DLD1 (cell line): ENCODE results near the gene KLHL7.
"Not testable (repeated sequence)": the region's sequence is repeated elsewhere in the genome, so short reads cannot be mapped to it uniquely, and the experiment has no call there.

ENCODE experiments used
- in situ Hi-C: cut with HindIII; loops from 2 replicates; pipeline ENCODE4 v1.10.0; 2017; ENCODE audit warnings: low sequenced_read_pairs

The KLHL7 gene

DNA sequence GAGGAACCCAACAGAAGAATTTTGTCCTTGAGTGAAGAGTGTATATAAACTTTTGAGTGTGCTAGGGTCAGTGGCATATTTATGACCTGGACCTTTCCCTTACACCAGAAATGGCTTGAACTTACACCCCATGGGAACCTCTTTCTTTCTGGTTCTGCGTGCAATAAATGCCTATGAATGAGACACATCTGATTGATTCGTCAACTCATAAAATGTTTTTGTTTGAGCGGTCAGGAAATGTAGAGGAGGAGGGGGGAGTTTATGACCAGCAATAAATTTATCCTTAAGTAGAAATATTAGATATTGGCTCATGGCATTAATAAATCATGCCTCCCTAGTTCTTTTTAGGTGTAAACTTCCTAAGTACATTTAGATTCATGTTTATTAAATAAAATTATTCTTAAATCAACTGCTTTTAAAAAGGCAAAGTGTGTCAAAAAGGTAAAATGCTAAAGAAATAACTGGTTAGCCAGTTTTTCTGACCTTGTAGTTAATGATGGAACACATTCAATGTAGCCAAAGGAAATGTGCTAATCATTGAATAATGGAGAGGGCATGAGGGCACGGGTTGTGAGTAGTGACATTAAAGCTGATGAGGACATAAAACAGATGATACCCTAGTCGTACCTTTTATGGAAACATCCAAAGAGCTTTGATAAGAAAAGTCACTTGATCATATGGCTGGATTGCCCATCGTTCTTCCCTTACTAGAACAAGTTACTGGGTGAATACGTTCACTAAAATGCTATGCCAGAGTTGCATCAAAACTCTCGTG lies 62.7 kb downstream of the KLHL7 start:
- in situ Hi-C loops: no loop called here

DNA sequence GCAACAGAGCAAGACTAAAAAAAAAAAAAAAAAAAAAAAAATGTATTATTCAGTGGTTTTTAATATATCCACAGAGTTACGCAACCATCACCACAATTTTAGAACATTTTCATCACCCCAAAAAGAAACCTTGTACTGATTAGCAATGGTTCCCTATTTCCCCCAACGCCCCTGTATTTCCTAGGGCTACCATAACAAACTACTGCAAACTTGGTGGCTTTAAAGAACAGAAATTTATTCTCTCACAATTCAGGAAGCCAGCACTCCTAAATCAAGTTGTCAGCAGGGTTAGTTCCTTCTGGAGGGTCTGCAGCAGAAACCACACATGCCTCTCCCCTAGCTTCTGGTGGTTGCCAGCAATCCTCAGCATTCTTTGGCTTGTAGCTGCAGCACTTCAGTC lies 70.4 kb downstream of the KLHL7 start:
- in situ Hi-C loops: no loop called here

DNA sequence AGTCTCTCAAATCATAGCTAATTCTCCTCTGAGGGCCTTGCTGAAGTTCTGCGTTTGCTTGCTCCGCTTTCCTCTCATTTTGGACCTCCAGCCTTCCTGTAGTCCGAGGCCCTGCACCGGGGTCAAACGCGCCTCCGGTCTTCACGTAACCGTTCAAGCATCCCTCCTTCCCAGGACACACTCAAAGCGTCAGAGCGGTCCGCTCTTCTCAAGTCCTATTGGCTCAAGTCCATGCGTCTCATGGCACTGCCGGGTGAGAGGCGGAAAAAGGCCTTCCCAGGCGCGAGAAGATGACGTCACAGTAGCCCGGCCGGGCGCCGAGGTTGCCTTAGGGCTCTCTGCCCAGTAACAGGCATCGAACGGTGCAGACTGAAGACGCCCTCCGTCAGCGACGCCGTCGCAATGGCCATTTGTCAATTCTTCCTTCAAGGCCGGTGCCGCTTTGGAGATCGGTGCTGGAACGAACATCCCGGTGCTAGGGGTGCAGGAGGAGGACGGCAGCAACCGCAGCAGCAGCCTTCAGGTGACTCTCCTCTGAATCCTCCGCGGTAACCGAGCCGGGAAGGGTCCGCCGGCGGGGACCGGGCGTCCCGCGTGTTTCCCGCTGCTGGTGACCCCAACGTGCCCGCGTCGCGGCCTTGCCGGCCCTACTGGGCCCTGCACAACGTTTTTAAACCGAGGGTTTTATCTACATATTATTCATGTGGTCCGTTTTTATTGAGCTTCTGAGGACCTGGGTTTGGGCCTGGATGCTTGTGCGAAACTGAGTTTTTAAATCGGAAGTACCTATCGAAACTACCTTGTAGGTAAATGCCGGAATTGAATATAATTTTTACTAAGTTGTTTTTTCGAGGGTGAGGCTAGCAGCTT lies 76.3 kb downstream of the KLHL7 start, which contains the start of gene NUP42:
TSS of gene NUP42 (plus strand) at position 365 of the 870 bp plus-strand sequence. CDS start at position 403, 38 bp downstream.
- in situ Hi-C loops: no loop called here

DNA sequence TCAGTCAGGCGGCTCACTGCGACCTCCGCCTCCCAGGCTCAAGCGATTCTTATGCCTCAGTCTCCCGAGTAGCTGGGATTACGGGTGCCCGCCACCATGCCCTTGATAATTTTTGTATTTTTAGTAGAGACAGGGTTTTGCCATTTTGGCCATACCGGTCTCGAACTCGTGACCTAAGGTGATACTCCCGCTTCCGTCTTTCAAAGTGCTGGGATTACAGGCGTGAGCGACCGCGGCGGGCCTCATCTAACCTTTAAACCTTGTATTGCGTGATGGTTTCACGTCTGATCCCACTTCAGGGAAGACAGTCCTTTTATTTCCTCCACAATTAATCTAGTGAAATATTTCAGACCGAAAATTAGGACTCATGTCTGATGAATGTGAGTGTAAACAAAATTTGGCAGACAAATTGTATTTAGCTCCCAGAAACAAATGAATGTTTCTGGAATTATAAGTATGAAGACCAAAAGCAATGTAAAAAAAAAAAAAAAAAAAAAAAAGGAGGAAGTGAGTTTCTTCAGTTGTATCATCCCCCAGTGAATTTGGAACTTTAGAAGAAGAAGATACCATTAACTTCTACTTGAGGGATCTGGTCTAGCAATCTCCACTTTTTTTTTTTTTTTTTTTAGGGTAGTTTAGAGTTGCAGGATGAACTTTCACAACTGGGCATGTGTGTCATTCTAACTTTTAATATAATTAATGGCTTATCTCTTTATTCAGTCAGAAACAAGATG lies 77.9 kb downstream of the KLHL7 start:
- in situ Hi-C loops: no loop called here

DNA sequence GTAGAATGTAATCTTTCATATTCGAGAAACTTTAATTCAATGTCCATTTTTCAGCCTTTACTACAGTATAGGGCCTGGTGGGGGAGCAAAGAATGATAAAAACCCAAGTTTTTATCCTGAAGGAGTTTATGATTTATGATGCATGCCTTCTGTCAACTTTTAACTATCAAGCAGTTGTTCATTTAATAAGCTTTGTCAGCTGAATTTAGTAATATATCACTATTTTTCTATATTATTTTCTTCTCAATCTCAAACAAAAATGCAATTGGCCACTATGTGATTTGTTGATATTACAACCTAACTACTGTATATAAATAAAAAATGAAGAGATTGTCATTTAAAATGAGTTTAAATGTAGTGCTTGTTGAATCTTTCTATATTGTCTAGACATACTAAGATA lies 78.7 kb downstream of the KLHL7 start:
- in situ Hi-C loops: no loop called here

DNA sequence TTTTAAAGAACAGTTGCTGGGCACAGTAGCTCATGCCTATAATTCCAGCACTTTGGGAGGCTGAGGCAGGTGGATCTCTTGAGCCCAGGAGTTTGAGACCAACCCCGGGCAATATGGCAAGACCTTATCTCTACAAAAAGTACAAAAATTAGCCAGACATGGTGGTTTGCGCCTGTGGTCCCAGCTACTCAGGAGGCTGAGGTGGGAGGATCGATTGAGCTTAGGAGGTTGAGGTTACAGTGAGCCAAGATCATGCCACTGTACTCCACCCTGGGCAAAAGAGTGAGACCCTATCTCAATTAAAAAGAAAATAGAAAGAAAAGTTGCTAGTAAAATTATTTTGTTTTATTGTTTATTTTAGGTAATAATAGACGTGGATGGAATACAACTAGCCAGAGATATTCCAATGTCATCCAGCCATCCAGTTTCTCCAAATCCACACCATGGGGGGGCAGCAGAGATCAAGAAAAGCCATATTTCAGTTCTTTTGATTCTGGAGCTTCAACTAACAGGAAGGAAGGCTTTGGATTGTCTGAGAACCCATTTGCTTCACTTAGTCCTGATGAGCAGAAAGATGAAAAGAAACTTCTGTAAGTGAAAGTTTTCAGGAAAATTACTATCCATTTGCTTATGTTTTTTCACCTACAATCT lies 79.2 kb downstream of the KLHL7 start:
- in situ Hi-C loops: no loop called here

DNA sequence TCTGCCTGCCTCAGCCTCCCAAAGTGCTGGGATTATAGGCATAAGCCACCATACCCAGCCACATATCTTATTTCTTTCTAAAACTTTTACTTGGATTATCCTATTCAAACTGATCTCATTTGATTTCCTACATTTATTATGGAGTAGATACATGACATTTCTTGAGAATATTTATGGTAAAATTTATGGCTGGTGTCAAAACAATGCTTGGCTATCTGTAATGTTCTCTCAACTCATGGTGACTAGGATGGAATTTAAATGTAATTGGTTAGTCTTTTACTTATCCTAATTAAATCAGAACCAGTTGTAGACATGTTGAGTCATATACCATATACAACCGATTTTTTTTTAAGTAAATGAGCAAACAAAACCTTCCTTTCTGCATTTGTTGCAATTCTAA lies 80.4 kb downstream of the KLHL7 start:
- in situ Hi-C loops: no loop called here

DNA sequence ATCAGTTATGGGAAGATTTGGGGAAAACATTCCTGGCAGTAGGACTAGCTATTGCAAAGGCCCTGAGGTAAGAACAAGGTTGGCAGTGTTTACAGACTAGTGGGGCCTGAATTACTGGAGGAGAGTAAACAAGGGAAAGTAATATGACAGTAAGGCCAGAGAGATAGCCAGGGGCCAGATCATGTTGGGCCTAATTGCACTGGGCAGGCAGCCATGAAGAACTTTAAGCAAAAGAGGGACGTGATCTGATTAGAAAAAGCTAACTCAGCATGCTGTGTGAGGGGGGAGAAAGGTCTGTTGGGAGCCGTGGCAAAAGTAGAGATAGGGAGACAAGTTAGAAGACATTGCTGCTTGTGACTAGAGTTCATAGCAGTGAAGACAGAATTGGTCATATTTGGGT lies 85.4 kb downstream of the KLHL7 start:
- in situ Hi-C loops: no loop called here

DNA sequence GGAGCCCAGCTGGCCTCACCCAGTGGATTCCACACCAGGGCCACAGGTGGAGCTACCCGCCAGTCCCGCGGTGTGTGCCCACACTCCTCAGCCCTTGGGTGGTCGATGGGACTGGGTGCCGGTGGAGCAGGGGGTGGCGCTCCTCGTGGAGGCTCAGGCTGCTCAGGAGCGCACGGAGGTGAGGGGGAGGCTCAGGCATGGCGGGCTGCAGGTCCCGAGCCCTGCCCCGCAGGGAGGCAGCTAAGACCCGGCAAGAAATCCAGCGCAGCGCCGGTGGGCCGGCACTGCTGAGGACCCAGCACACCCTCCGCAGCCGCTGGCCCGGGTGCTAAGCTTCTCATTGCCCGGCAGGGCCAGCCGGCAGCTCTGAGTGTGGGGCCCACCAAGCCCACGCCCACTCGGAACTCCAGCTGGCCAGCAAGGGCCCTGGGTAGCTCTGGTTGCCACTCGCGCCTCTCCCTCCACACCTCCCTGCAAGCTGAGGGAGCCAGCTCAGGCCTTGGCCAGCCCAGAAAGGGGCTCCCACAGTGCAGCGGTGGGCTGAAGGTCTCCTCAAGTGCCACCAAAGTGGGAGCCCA lies 88.2 kb downstream of the KLHL7 start:
- in situ Hi-C loops: not testable (repeated sequence)

DNA sequence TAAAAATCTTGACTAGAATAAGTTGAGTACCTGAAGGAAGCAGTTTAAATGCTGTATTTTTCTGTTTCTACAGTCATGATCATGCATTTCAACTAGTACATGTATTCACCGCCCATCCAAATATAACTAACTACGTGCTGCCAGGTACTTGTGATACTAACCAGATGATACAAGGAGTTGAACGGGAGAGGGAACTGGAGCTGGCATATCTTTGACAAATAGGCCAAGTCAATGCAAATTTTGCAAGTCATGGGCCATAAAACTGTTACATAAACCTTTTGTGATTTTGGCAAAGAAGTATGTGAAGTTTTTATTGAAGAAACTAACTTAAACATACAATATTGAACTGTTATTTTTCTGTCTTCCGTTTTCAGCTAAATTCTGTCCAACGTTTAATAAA lies 90.7 kb downstream of the KLHL7 start:
- in situ Hi-C loops: no loop called here

DNA sequence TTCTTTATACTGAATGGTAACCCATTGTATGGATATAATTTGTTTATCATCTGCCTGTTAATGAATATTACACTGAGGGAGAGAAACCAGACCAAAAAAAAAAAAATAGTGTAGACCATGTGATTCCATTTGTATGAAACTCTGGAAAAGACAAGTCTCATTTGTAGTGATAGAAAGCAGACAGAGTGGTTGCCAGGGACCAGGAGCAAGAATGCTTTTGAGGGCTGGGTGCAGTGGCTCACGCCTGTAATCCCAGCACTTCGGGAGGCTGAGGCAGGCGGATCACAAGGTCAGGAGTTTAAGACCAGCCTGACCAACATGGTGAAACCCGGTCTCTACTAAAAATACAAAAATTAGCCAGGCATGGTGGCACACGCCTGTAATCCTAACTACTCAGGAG lies 92.2 kb downstream of the KLHL7 start:
- in situ Hi-C loops: not testable (repeated sequence)

DNA sequence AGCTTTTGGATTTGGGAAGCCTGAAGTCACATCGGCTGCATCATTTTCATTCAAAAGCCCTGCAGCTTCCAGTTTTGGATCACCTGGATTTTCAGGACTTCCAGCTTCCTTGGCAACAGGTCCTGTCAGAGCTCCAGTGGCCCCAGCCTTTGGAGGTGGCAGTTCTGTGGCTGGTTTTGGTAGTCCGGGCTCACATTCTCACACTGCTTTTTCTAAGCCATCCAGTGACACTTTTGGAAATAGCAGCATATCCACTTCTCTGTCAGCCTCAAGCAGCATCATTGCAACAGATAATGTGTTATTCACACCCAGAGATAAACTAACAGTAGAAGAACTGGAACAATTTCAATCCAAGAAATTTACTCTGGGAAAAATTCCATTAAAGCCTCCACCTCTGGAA lies 94.7 kb downstream of the KLHL7 start:
- in situ Hi-C loops: no loop called here

DNA sequence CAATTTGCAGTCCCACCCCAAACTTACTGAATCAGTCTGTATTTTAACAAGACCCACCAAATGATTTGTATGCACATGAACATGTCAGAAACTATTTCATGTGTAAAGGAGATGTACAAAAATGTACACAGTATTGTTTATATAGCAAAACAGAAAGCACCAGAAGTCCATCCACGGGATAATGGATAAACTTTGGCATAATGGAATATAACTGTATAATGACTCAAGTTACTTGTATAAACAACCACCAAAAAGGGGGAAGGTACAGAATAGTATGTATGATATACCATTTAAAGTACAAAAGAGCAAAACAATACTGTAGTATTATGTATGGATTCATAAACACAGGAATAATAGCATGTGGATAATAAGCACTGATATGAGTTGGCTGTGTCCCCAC lies 98.7 kb downstream of the KLHL7 start:
- in situ Hi-C loops: no loop called here

DNA sequence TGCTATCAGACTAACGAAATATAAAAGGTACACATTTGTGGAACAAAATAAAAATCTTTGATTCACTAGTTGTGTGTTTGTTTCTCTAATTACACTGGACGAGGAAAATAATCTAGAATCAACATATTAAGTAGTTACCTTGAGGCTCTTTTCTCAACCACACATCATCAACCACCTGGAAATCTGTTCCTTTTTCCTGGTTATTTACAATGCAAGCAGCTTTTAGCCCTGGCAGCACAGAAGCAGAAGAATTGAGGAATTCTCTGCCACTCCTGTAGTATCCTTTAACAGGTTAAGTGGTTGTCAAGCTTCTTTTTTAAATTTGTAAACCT lies 100.0 kb downstream of the KLHL7 start:
- in situ Hi-C loops: no loop called here

DNA sequence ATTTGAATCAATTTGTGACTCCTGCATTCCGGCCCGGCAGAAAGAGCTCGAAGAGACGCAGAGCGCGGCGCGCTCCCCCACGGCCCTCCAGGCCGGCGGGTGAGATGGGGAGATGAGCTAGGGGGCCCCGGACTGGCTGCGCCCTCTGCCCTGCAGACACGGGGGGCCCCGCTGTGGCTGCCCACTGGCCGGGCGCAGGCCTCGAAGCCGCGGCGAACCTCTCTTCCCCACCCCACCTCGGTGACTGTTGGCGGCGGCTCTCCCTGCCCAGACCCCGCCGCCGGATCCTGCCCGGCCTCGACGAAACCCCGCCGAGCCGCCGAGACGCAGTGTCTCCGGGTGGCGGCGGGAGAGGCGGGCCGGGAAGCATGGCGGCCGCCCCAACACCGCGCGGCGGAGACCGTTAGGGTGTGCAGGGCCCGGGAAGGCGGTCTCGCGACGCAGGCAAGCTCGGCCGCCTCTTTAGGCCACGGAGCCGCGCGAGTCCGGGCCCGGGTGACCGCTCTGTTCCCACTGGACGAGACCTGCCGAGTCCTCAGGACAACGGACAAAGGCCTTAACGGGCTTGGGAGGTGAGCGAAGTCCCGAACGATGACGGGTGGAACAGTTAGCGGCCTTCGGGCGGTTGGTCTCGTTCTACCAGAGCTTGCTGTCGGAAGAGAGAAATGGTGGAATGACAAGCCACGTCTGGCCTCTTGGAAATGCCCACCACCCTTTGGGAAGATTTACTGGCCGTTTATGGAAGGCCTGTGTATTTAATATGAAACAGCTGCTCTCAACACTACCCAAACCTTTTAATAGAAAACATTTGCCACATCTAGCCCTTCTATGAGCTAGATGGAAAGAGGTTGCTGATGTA lies 100.6 kb downstream of the KLHL7 start:
- in situ Hi-C loops: no loop called here

DNA sequence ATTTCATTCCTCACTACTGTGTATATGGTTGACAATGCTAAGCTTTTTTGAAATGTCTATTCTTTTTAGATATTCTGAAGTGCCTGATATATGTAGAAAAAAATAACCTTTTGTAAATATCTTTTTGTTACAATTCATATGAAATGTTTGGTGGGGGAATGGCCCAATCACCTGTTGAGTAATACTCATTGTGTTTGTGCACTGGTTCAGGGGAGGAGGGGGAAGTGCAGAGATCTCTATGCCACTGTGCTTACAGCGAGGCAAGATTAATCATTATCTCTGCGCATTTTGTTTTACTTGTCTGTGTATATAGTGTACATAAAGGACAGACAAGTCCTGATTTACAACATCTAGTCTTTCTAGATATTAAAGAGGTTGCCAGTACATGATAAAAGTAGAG lies 101.4 kb downstream of the KLHL7 start:
- in situ Hi-C loops: no loop called here

DNA sequence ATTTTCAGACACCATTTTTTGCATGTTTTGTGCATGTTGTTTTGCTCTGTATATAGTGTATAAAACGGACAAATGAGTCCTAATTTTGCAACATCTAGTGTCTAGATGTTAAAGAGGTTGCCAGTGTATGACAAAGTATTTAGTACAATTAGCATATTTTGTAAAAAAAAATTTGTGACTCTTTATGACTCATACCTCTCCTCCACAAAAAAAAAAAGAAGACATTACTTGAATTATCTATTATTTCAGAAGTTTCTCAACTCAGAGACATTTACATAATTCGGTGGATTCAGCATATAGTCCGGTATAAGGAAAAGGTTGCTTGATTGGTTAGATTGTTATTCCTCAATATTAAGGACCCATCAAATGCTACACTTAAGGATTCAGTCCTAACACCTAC lies 102.3 kb downstream of the KLHL7 start:
- in situ Hi-C loops: no loop called here

DNA sequence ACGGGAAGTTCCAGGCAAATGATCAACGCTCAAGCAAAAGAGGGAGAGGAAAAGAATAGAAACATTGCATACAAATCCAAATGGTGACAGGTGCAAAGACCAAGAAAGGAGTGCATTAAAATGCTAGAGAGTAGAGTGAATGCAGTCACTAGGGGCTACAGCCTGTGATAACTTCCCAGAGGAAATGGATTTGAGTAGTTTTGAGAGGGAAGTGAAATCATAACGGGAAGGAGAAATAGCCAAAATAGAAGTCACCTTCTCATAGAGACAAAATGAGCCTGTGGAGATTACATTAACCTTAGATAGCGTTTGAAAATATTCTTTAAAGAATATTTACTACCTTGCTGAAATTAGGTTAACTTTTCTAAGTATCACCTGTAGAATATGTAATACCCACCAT lies 102.7 kb downstream of the KLHL7 start:
- in situ Hi-C loops: no loop called here

DNA sequence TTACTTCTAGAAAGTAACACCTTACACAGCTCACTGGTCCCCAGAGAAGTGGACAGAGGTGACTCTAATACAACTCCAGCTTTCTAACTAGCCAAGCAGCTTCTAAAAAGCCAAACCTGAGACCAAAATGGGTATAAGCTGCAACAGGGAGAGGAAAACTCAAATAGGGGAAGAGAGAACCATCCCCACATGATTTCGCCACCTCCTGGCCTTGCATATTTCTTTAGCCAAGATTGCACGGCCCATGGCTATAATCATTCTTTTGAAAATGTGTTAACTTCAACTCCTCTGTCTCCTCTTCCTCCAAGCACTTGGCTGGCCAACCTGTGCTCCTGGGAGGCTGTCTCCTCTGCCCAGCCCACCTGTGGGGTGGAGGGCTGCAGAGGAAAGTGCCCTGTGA lies 104.9 kb downstream of the KLHL7 start:
- in situ Hi-C loops: no loop called here

DNA sequence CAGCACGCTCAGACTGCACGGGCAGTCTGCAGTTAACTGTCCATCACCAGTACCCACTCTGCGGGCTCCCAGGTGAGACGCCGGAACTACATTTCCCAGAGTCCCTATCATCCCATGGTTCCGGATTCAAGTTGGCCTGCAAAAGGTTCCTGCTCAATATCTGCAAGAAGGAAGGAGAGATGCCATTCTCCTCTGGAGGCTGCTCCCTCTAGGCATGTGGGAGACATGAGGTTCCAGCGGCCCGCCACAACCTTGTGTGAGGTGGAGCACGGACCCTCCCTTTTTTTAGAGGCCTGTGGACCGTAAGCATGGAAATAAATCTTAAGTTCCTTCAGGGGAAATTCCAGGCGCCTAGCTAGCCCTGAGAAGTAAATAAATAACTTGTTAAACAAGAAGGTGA lies 106.0 kb downstream of the KLHL7 start:
- in situ Hi-C loops: no loop called here
